Lower leg skin (tissue), 3 donors: ENCODE measurements around the gene SPAG8.

ENCODE experiments used
- CTCF ChIP-seq, 3 donors: fragments of 450-650 bp; IDR thresholded peaks; one replicate each; pipeline ENCODE4 v1.5.1; 2016; ENCODE audit warnings: antibody characterized with exemption in 3 of 3, mild to moderate bottlenecking in 3 of 3, moderate library complexity in 2 of 3
- POLR2A ChIP-seq, 2 donors: fragments of 450-650 bp; IDR thresholded peaks; one replicate each; pipeline ENCODE4 v1.6.1; 2016 to 2017; ENCODE audit warnings: antibody characterized with exemption in 2 of 2, mild to moderate bottlenecking in 1 of 2, moderate library complexity in 1 of 2

GRCh38 chr9:35829084-35829763 lies 17.2 kb upstream of the SPAG8 start, which contains the start of gene TMEM8B:
- TF ChIP-seq CTCF (IDR thresholded peaks at IDR 0.05) (no peak), POLR2A (IDR thresholded peaks at IDR 0.05) (no peak)
